Measurements from ENCODE around the gene SYNJ2. TPM values are rescaled to one million over a fixed set of nuclear protein-coding genes. Genes with fewer than 3 reads are reported as not detected.

Gene SYNJ2
- total and polyA plus RNA-seq, 2 experiments from 2014 or later: 2.8 to 5.6 TPM

DNA sequence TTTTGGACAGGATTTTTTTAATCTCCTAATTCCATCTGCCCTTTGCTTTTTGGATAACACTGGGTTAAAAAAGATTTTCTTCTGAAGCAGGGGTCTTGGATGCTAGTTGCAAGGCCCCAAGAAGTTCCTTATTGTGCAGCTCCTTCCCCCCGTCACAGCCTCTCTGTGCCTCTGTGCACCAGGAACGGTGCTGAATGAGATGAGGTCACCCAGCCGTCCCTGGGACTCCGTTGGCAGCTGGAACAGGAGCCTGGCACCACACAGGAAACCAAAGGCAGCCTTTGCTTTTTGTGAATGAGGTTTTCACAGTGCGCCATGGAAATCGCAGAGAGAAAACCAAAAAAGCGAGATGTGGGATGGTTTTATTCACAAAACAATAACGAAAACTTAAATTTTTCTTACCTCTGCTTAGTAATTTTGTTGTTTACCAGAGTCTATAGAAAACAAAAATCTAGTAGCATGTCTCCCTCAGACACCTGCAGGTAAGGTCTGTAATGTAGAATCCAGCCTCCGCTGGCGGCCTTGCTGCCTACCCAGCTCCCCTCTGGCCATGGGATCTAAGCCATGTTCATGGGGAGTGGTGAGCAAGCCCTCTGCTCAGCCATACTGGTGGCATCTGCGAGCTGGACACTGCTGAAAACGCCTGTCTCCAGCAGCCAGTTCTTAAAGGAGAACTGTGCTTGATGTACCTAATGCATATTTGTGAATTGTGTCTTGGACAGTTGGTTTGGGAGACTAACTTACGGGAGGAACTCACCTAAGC, 40.4 kb upstream of the SYNJ2 start (continued):
- TF ChIP-seq, protein P1, sequence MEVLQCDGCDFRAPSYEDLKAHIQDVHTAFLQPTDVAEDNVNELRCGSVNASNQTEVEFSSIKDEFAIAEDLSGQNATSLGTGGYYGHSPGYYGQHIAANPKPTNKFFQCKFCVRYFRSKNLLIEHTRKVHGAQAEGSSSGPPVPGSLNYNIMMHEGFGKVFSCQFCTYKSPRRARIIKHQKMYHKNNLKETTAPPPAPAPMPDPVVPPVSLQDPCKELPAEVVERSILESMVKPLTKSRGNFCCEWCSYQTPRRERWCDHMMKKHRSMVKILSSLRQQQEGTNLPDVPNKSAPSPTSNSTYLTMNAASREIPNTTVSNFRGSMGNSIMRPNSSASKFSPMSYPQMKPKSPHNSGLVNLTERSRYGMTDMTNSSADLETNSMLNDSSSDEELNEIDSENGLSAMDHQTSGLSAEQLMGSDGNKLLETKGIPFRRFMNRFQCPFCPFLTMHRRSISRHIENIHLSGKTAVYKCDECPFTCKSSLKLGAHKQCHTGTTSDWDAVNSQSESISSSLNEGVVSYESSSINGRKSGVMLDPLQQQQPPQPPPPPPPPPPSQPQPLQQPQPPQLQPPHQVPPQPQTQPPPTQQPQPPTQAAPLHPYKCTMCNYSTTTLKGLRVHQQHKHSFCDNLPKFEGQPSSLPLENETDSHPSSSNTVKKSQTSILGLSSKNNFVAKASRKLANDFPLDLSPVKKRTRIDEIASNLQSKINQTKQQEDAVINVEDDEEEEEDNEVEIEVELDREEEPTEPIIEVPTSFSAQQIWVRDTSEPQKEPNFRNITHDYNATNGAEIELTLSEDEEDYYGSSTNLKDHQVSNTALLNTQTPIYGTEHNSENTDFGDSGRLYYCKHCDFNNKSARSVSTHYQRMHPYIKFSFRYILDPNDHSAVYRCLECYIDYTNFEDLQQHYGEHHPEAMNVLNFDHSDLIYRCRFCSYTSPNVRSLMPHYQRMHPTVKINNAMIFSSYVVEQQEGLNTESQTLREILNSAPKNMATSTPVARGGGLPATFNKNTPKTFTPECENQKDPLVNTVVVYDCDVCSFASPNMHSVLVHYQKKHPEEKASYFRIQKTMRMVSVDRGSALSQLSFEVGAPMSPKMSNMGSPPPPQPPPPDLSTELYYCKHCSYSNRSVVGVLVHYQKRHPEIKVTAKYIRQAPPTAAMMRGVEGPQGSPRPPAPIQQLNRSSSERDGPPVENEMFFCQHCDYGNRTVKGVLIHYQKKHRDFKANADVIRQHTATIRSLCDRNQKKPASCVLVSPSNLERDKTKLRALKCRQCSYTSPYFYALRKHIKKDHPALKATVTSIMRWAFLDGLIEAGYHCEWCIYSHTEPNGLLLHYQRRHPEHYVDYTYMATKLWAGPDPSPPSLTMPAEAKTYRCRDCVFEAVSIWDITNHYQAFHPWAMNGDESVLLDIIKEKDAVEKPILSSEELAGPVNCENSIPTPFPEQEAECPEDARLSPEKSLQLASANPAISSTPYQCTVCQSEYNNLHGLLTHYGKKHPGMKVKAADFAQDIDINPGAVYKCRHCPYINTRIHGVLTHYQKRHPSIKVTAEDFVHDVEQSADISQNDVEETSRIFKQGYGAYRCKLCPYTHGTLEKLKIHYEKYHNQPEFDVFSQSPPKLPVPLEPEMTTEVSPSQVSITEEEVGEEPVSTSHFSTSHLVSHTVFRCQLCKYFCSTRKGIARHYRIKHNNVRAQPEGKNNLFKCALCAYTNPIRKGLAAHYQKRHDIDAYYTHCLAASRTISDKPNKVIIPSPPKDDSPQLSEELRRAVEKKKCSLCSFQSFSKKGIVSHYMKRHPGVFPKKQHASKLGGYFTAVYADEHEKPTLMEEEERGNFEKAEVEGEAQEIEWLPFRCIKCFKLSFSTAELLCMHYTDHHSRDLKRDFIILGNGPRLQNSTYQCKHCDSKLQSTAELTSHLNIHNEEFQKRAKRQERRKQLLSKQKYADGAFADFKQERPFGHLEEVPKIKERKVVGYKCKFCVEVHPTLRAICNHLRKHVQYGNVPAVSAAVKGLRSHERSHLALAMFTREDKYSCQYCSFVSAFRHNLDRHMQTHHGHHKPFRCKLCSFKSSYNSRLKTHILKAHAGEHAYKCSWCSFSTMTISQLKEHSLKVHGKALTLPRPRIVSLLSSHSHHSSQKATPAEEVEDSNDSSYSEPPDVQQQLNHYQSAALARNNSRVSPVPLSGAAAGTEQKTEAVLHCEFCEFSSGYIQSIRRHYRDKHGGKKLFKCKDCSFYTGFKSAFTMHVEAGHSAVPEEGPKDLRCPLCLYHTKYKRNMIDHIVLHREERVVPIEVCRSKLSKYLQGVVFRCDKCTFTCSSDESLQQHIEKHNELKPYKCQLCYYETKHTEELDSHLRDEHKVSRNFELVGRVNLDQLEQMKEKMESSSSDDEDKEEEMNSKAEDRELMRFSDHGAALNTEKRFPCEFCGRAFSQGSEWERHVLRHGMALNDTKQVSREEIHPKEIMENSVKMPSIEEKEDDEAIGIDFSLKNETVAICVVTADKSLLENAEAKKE (CRISPR knock-in tag; IDR thresholded peaks at IDR 0.05): no peak
- TF ChIP-seq EZH2 (IDR thresholded peaks at IDR 0.05; ENCODE audit: low read depth, unreplicated experiment) (no peak), EZH2phosphoT487 (IDR thresholded peaks at IDR 0.05; ENCODE audit: unreplicated experiment) (no peak), ZNF331 (CRISPR knock-in tag; IDR thresholded peaks at IDR 0.05; ENCODE audit: low read depth) (no peak), POLR2AphosphoS5 (IDR thresholded peaks at IDR 0.05; ENCODE audit: low read depth) (no peak), STAT1 (IDR thresholded peaks at IDR 0.05; ENCODE audit: unreplicated experiment) (no peak), CREB1 (CRISPR knock-in tag; IDR thresholded peaks at IDR 0.05; ENCODE audit: low read depth) (no peak), ZNF114 (CRISPR knock-in tag; IDR thresholded peaks at IDR 0.05) (no peak), CTCF (conservative IDR thresholded peaks at IDR 0.05; ENCODE audit: low read depth in 2 of 2) (no peak)
- TF ChIP-seq, protein P2, sequence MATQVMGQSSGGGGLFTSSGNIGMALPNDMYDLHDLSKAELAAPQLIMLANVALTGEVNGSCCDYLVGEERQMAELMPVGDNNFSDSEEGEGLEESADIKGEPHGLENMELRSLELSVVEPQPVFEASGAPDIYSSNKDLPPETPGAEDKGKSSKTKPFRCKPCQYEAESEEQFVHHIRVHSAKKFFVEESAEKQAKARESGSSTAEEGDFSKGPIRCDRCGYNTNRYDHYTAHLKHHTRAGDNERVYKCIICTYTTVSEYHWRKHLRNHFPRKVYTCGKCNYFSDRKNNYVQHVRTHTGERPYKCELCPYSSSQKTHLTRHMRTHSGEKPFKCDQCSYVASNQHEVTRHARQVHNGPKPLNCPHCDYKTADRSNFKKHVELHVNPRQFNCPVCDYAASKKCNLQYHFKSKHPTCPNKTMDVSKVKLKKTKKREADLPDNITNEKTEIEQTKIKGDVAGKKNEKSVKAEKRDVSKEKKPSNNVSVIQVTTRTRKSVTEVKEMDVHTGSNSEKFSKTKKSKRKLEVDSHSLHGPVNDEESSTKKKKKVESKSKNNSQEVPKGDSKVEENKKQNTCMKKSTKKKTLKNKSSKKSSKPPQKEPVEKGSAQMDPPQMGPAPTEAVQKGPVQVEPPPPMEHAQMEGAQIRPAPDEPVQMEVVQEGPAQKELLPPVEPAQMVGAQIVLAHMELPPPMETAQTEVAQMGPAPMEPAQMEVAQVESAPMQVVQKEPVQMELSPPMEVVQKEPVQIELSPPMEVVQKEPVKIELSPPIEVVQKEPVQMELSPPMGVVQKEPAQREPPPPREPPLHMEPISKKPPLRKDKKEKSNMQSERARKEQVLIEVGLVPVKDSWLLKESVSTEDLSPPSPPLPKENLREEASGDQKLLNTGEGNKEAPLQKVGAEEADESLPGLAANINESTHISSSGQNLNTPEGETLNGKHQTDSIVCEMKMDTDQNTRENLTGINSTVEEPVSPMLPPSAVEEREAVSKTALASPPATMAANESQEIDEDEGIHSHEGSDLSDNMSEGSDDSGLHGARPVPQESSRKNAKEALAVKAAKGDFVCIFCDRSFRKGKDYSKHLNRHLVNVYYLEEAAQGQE (IDR thresholded peaks at IDR 0.05; ENCODE audit: unreplicated experiment): no peak

All from GM23338 (cell line).